HL-60/S4 (cell line): ENCODE data around the gene CCDC6.

Source experiments
- in situ Hi-C: fragments of 300-500 bp; cut with MboI; formaldehyde crosslinking; loops from 2 replicates; pipeline ENCODE4 v1.14.3; 2022; ENCODE audit warnings: low sequenced_read_pairs

CCDC6 gene

GRCh38 chr10:59856104-59856503 is 50.3 kb downstream of the CCDC6 start:
- in situ Hi-C loops, result no loop called here

- in situ Hi-C loops, result no loop called here
These were observed 51.8 kb downstream of the CCDC6 start for GRCh38 chr10:59854571-59854970.

- in situ Hi-C loops, result no loop called here
These were observed 53.7 kb downstream of the CCDC6 start for GRCh38 chr10:59852670-59853069.

- in situ Hi-C loops, result no loop called here
These were observed 54.5 kb downstream of the CCDC6 start for GRCh38 chr10:59851864-59852263.

- in situ Hi-C loops, result no loop called here
These were observed 58.5 kb downstream of the CCDC6 start for GRCh38 chr10:59847888-59848287.

GRCh38 chr10:59847326-59847725 is 59.0 kb downstream of the CCDC6 start:
- in situ Hi-C loops, result no loop called here

- in situ Hi-C loops, result no loop called here
These were observed 61.9 kb downstream of the CCDC6 start for GRCh38 chr10:59844436-59844835.

GRCh38 chr10:59843748-59844147 is 62.6 kb downstream of the CCDC6 start:
- in situ Hi-C loops, result no loop called here

- in situ Hi-C loops, result no loop called here
These were observed 66.8 kb downstream of the CCDC6 start for GRCh38 chr10:59839576-59839975.

- in situ Hi-C loops, result no loop called here
These were observed 68.1 kb downstream of the CCDC6 start for GRCh38 chr10:59838085-59838789.

GRCh38 chr10:59833810-59834209 is 72.5 kb downstream of the CCDC6 start:
- in situ Hi-C loops, result no loop called here

- in situ Hi-C loops, result no loop called here
These were observed 73.8 kb downstream of the CCDC6 start for GRCh38 chr10:59832506-59832905.

- in situ Hi-C loops, result no loop called here
These were observed 74.5 kb downstream of the CCDC6 start for GRCh38 chr10:59831658-59832503.

GRCh38 chr10:59830601-59831259 is 75.6 kb downstream of the CCDC6 start:
- in situ Hi-C loops, result no loop called here

- in situ Hi-C loops, result no loop called here
These were observed 76.8 kb downstream of the CCDC6 start for GRCh38 chr10:59829601-59830000.

GRCh38 chr10:59829024-59829423 is 77.3 kb downstream of the CCDC6 start:
- in situ Hi-C loops, result no loop called here

GRCh38 chr10:59825932-59826331 is 80.4 kb downstream of the CCDC6 start:
- in situ Hi-C loops, result no loop called here

GRCh38 chr10:59823751-59824150 is 82.6 kb downstream of the CCDC6 start:
- in situ Hi-C loops, result loop anchor here (25.0 kb wide), 1 partner anchor 186 kb away; no protein-coding TSS in a partner anchor

- in situ Hi-C loops, result loop anchor here (25.0 kb wide), 1 partner anchor 186 kb away; no protein-coding TSS in a partner anchor
These were observed 83.2 kb downstream of the CCDC6 start for GRCh38 chr10:59823111-59823510.

- in situ Hi-C loops, result loop anchor here (25.0 kb wide), 1 partner anchor 183 kb away; no protein-coding TSS in a partner anchor
These were observed 85.9 kb downstream of the CCDC6 start for GRCh38 chr10:59820471-59820870.

- in situ Hi-C loops, result loop anchor here (25.0 kb wide), 1 partner anchor 182 kb away; no protein-coding TSS in a partner anchor
These were observed 86.7 kb downstream of the CCDC6 start for GRCh38 chr10:59819683-59820082.
